CD14-positive monocyte (primary cell): Measurements from ENCODE around the gene NCL. TPM values are rescaled to one million over a fixed set of nuclear protein-coding genes. Genes with fewer than 3 reads are reported as not detected.
"Not testable (repeated sequence)": the region's sequence is repeated elsewhere in the genome, so short reads cannot be mapped to it uniquely, and the experiment has no call there.

Source experiments
- DNase-seq, 3 donors: peaks; one replicate each; pipeline ENCODE4 v3.0.0-alpha.2; 2011 to 2022
- H2AFZ ChIP-seq: 2 replicates; pipeline ENCODE4 v1.6.0; 2012; ENCODE audit warnings: mild to moderate bottlenecking, low read depth, low read length, inconsistent platforms; ENCODE audit not compliant: insufficient read depth, poor library complexity, severe bottlenecking
- H3K27ac ChIP-seq, 2 donors: 1 replicate in 1 of 2; 2 replicates in 1 of 2; pipeline ENCODE4 v1.5.1; 2012 to 2013; ENCODE audit warnings: low read length in 2 of 2, control low read depth in 1 of 2, inconsistent platforms in 1 of 2, low read depth in 1 of 2, mild to moderate bottlenecking in 1 of 2
- H3K27me3 ChIP-seq, 2 donors: one replicate each; pipeline versions ENCODE4 v1.6.0 to v1.6.1; 2011 to 2013; ENCODE audit warnings: low read length in 2 of 2; ENCODE audit not compliant: control insufficient read depth in 2 of 2, insufficient read depth in 2 of 2
- H3K36me3 ChIP-seq, 2 donors: replicated peaks in 1 of 2; 1 replicate in 1 of 2; 2 replicates in 1 of 2; pipeline versions ENCODE4 v1.5.1 to v1.6.1; 2012 to 2013; ENCODE audit warnings: low read length in 2 of 2, control low read depth in 1 of 2, inconsistent platforms in 1 of 2, mild to moderate bottlenecking in 1 of 2; ENCODE audit not compliant: insufficient read depth in 2 of 2, control insufficient read depth in 1 of 2
- H3K4me1 ChIP-seq, 2 donors: 1 replicate in 1 of 2; 2 replicates in 1 of 2; pipeline versions ENCODE4 v1.5.1 to v1.6.1; 2012 to 2013; ENCODE audit warnings: low read length in 2 of 2, control low read depth in 1 of 2, inconsistent platforms in 1 of 2, mild to moderate bottlenecking in 1 of 2, moderate library complexity in 1 of 2; ENCODE audit not compliant: insufficient read depth in 2 of 2, control insufficient read depth in 1 of 2
- H3K4me2 ChIP-seq: replicated peaks from 2 replicates; pipeline ENCODE3; 2012; ENCODE audit warnings: low read length, moderate library complexity, mild to moderate bottlenecking; ENCODE audit not compliant: poor library complexity, severe bottlenecking; ENCODE audit errors: extremely low read depth
- H3K4me3 ChIP-seq, 3 experiments: fragments of 200-600 bp in 1 of 3; sonication (generic) in 1 of 3; replicated peaks in 1 of 3; 1 replicate in 2 of 3; 2 replicates in 1 of 3; pipeline ENCODE4 v1.5.1; 2011 to 2013; ENCODE audit warnings: low read length in 3 of 3, mild to moderate bottlenecking in 3 of 3, control low read depth in 2 of 3, low read depth in 2 of 3, inconsistent platforms in 1 of 3, moderate library complexity in 1 of 3
- H3K79me2 ChIP-seq: 2 replicates; pipeline ENCODE4 v1.6.0; 2012; ENCODE audit warnings: mild to moderate bottlenecking, control low read depth, inconsistent platforms, low read length, moderate library complexity; ENCODE audit not compliant: insufficient read depth
- H3K9ac ChIP-seq: 2 replicates; pipeline ENCODE4 v1.6.0; 2017; ENCODE audit warnings: low read length, mild to moderate bottlenecking; ENCODE audit not compliant: insufficient read depth, poor library complexity, severe bottlenecking
- H3K9me3 ChIP-seq, 2 donors: replicated peaks in 1 of 2; 1 replicate in 1 of 2; 2 replicates in 1 of 2; pipeline versions ENCODE4 v1.5.1 to v1.6.1; 2012 to 2013; ENCODE audit warnings: low read length in 2 of 2, control low read depth in 1 of 2; ENCODE audit not compliant: control insufficient read depth in 1 of 2, insufficient read depth in 1 of 2
- H4K20me1 ChIP-seq: 2 replicates; pipeline ENCODE4 v1.6.0; 2012; ENCODE audit warnings: mild to moderate bottlenecking, low read length, control low read depth, moderate library complexity; ENCODE audit not compliant: insufficient read depth
- H3K27ac Mint-ChIP-seq, 7 donors: one replicate each; pipeline ENCODE4 v1.8.0; 2020; ENCODE audit warnings: mild to moderate bottlenecking in 7 of 7, mixed read lengths in 7 of 7, moderate library complexity in 6 of 7, inconsistent platforms in 2 of 7
- H3K27me3 Mint-ChIP-seq, 3 donors: one replicate each; pipeline ENCODE4 v1.8.0; 2021 to 2022; ENCODE audit warnings: low read depth in 3 of 3, mild to moderate bottlenecking in 3 of 3, mixed read lengths in 3 of 3, moderate library complexity in 3 of 3, inconsistent platforms in 1 of 3
- H3K36me3 Mint-ChIP-seq, 2 donors: one replicate each; pipeline ENCODE4 v1.8.0; 2020; ENCODE audit warnings: mixed read lengths in 2 of 2, inconsistent platforms in 1 of 2, mild to moderate bottlenecking in 1 of 2
- H3K4me1 Mint-ChIP-seq: one replicate; pipeline ENCODE4 v1.8.0; 2020; ENCODE audit warnings: mild to moderate bottlenecking, mixed read lengths
- H3K4me3 Mint-ChIP-seq, 2 donors: one replicate each; pipeline ENCODE4 v1.8.0; 2020; ENCODE audit warnings: mild to moderate bottlenecking in 2 of 2, mixed read lengths in 2 of 2, moderate library complexity in 1 of 2
- H3K9me3 Mint-ChIP-seq, 7 donors: one replicate each; pipeline ENCODE4 v1.8.0; 2020 to 2022; ENCODE audit warnings: mixed read lengths in 7 of 7, mild to moderate bottlenecking in 6 of 7, moderate library complexity in 6 of 7, inconsistent platforms in 2 of 7
- CTCF ChIP-seq: fragments of 200-600 bp; IDR thresholded peaks from one replicate; pipeline ENCODE4 v1.8.0; 2022; ENCODE audit warnings: antibody characterized with exemption, mild to moderate bottlenecking
- WGBS: methylation state at CpG from one replicate; pipeline ENCODE4 v1.1.5; 2013; ENCODE audit warnings: missing lambda C conversion rate; ENCODE audit not compliant: insufficient coverage; 5-methylcytosine and 5-hydroxymethylcytosine counted together
- intact Hi-C, 2 donors: fragments of 100-400 bp; cut with micrococcal nuclease; formaldehyde crosslinking; loops; one replicate each; pipeline versions ENCODE4 v1.15.0 to v1.15.1; 2023
- polyA plus RNA-seq, 3 donors: library from polyadenylated mRNA; depleted of rRNA in 1 of 3; unstranded in 2 of 3; stranded (reverse) in 1 of 3; fragments of 300-500 nt in 2 of 3; fragments of >200 nt in 1 of 3; fragmentation: Illumina TruSeq in 2 of 3; gene quantifications; 1 replicate in 2 of 3; 2 replicates in 1 of 3; pipeline ENCODE4 v1.2.3, GENCODE V29; 2012 to 2021

The NCL gene
- polyA plus RNA-seq, 3 donors: 26.2 to 143 (median 106) TPM

- H3K4me1 Mint-ChIP-seq: no peaks in the 10 kb centered on the region
- no peak overlapping the region for H3K4me3 ChIP-seq
- no peak overlapping the region for H3K9ac ChIP-seq
- no peaks in the 10 kb centered on the region for H3K36me3 ChIP-seq
- no peak overlapping the region for H3K4me2 ChIP-seq
- no peaks in the 10 kb centered on the region for H3K4me1 ChIP-seq
- H3K27me3 ChIP-seq: no peaks in the 10 kb centered on the region
- H4K20me1 ChIP-seq: no peaks in the 10 kb centered on the region
- H2AFZ ChIP-seq: no peak overlapping the region
- H3K9me3 ChIP-seq: peaks cover 7 to 20% of the 10 kb centered on the region in 2 donors
- H3K4me3 Mint-ChIP-seq: no peak overlapping the region
- intact Hi-C loops: no loop called here
- no peaks in the 10 kb centered on the region for H3K36me3 Mint-ChIP-seq
- no peak overlapping the region for H3K27ac Mint-ChIP-seq
- H3K9me3 Mint-ChIP-seq: peaks cover 11 to 26% (median 19%) of the 10 kb centered on the region in 7 donors
- no peak for DNase-seq
- peaks cover 0 to 4% (median 1%) of the 10 kb centered on the region in 3 donors for H3K27me3 Mint-ChIP-seq
- TF ChIP-seq CTCF: no peak
- no peaks in the 10 kb centered on the region for H3K79me2 ChIP-seq
- H3K27ac ChIP-seq: no peak overlapping the region
- 100% methylated on average over 4 of the region's 4 CpGs for WGBS
Observed at GRCh38 chr2:231431606-231432005, 32.7 kb downstream of the NCL start.

DNA sequence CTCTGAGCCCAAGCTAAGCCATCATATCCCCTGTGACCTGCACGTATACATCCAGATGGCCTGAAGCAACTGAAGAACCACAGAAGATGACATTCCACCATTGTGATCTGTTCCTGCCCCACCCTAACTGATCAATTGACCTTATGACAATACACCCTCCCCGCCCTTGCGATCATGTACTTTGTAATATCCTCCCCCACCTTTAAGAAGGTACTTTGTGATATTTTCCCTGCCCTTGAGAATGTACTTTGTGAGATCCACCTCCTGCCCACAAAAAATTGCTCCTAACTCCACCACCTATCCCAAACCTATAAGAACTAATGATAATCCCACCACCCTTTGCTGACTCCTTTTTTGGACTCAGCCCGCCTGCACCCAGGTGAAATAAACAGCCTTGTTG is 33.8 kb downstream of the NCL start:
- H3K9ac ChIP-seq, H3K4me2 ChIP-seq, H3K27me3 ChIP-seq, H3K4me1 ChIP-seq, H3K27ac Mint-ChIP-seq, H3K79me2 ChIP-seq, H3K27ac ChIP-seq, H3K36me3 ChIP-seq, H3K4me3 ChIP-seq, H4K20me1 ChIP-seq, DNase-seq, H2AFZ ChIP-seq, H3K27me3 Mint-ChIP-seq, H3K4me1 Mint-ChIP-seq, H3K36me3 Mint-ChIP-seq, H3K4me3 Mint-ChIP-seq, intact Hi-C loops: not testable (repeated sequence)
- peaks cover 7 to 20% of the 10 kb centered on the region in 2 donors for H3K9me3 ChIP-seq
- WGBS: no CpG with 5 or more reads among the region's 4 CpGs
- H3K9me3 Mint-ChIP-seq: peaks cover 11 to 26% (median 19%) of the 10 kb centered on the region in 7 donors
